C4-2B (cell line): Measurements from ENCODE around the gene USB1.
A peak's percentile ranks its signal among the peaks of the same experiment; 100 is the strongest.

Experiments used
- H3K27ac ChIP-seq: fragments of 450-650 bp; 2 replicates; pipeline ENCODE4 v1.5.1; 2017
- ZFX ChIP-seq: fragments of 450-650 bp; IDR thresholded peaks from 2 replicates; pipeline ENCODE4 v1.6.1; 2017
- TF ChIP-seq, protein P1 (sequence below): fragments of 450-650 bp; conservative IDR thresholded peaks from 2 replicates; pipeline ENCODE4 v1.5.1; 2017; ENCODE audit warnings: mild to moderate bottlenecking

USB1 gene

DNA sequence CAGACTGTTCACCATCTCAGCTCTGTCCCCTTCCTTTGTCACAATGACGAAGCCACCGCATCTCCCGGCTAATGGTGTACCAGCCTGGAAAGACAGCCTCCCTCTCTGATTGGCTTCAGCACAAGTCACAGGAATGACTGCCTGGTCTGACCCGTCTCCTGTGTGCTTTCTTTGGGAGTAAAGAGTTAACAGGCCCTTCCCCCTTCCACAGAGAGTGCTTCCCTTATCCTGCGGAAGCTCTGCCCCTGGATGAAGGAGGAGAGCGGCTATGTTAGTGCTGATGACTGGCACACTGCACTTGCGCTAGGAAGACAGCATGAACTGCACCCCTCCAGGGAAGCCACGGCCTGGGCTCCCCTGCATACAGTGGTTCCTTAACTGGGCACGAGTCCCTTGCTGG lies 11.3 kb downstream of the USB1 start:
- TF ChIP-seq, protein P1, sequence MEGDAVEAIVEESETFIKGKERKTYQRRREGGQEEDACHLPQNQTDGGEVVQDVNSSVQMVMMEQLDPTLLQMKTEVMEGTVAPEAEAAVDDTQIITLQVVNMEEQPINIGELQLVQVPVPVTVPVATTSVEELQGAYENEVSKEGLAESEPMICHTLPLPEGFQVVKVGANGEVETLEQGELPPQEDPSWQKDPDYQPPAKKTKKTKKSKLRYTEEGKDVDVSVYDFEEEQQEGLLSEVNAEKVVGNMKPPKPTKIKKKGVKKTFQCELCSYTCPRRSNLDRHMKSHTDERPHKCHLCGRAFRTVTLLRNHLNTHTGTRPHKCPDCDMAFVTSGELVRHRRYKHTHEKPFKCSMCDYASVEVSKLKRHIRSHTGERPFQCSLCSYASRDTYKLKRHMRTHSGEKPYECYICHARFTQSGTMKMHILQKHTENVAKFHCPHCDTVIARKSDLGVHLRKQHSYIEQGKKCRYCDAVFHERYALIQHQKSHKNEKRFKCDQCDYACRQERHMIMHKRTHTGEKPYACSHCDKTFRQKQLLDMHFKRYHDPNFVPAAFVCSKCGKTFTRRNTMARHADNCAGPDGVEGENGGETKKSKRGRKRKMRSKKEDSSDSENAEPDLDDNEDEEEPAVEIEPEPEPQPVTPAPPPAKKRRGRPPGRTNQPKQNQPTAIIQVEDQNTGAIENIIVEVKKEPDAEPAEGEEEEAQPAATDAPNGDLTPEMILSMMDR: no peak
- no peak for TF ChIP-seq ZFX
- no peak overlapping the region for H3K27ac ChIP-seq

DNA sequence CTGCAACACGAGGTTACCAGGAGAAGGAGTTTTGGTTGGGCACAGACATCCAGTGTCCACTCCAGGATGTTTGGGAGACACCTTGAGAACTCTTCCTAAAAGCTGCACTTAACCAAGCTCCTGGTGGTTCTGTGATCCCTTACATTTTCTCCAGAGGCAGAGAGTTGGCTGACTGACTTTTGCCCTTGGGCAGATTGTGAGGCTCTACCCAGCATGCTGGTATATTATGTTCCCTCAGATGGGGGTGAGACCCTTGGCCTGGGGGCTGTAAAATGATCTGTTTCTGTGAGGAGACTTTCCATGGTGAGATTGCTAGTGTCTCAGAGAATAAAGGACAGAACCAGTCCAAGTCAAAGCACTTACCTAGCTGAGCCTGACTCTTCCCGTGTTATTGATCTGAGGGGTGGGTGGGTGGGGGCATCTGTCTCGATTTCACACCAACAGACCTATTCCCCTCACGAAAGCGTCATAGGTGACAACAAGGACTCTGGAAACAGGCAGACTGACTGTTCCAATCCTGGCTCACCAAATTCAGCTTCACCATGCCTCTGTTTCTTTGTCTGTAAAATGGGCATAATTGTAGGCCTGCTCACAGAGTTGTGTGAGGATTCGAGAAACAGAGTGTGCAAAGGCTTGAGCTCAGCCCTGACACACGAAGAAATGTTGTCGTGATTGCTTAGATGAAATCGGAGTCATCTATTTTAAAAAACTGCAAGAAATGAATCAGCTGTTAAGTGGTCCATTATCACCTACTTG lies 12.2 kb downstream of the USB1 start:
- TF ChIP-seq ZFX: no peak
- TF ChIP-seq, protein P1: no peak

DNA sequence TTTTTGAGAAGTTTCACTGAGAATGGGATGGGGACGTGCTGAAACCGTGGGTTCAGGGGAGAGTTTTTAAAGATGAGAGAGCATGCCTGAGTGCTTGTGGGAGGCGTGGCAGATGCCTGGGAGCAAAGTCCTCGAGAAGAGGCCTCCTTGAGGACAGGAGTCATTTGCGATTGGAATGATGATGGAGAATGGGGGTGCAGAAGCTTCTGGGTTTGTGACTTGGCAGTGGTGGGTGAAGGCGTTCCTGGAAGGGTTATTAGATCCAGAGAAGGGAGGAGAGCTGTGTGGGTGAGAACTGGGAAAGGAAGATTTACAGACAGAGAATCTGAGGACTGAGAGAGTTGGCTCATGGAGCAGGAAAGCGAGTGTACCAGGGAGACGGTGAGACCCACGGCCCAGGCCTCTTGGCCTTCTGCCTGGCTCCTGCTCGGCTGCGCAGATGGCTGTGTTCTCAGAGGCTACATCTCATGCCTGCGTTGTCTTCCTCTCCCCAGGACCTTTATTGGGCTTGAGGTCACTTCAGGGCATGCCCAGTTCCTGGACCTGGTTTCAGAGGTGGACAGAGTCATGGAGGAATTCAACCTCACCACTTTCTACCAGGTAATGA lies 15.7 kb downstream of the USB1 start:
- 0 out of 2 replicates have a peak overlapping the region, but pooled peaks have one; percentile 15 for H3K27ac ChIP-seq
- TF ChIP-seq, protein P1: no peak
- no peak for TF ChIP-seq ZFX

More for the DNA sequence above, 12.2 kb downstream of the USB1 start:
- no peak overlapping the region for H3K27ac ChIP-seq

DNA sequence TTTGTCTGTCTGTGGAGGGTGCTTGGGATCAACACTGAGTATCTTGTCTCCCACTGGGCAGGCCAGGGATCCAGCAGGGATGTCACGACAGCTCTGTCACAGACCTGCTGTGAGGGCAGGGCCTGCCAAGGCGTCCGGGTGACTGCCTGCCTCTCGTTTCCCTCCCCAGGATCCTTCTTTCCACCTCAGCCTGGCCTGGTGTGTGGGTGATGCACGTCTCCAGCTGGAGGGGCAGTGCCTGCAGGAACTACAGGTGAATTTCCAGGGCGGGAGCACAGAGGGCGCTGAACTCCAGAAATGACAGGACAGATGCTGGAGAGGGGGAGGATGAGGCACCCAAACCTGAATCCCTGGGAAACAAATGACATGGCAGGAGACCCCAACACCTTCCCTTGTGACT lies 17.6 kb downstream of the USB1 start:
- H3K27ac ChIP-seq: no peak overlapping the region
- TF ChIP-seq, protein P1: peak; percentile 17; the same call in 1 of the 2 replicates
- TF ChIP-seq ZFX: no peak

DNA sequence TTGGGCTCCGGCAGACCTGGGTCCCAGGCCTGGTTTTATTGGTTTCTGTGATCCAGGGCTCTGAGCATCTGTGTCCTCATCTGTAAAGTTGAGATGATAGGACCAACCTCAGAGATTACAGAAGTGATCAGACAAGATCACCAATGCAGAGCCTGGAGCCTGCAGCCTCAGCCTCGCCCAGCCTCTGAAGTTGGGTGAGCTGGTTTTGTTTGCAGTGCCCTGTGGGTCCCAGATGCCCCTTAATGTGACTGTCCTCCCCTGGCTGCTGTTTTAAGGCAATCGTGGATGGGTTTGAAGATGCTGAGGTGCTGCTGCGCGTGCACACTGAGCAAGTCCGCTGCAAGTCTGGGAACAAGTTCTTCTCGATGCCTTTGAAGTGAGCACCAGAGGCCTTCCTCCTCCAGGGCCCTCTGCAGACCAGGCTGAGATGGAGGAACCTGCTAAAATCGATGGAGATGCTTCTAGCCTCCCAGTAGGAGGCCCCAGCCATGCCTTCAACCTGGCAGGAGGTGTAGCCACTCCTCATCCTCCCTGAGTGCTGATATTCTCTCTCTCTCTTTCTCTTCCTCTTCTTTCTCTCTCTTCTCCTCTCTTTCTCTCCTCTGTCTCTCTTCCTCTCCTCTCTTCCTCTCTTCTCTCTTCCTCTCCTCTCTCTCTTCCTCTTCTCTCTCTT lies 18.8 kb downstream of the USB1 start:
- TF ChIP-seq, protein P1: no peak
- no peak for TF ChIP-seq ZFX
- H3K27ac ChIP-seq: no peak overlapping the region

DNA sequence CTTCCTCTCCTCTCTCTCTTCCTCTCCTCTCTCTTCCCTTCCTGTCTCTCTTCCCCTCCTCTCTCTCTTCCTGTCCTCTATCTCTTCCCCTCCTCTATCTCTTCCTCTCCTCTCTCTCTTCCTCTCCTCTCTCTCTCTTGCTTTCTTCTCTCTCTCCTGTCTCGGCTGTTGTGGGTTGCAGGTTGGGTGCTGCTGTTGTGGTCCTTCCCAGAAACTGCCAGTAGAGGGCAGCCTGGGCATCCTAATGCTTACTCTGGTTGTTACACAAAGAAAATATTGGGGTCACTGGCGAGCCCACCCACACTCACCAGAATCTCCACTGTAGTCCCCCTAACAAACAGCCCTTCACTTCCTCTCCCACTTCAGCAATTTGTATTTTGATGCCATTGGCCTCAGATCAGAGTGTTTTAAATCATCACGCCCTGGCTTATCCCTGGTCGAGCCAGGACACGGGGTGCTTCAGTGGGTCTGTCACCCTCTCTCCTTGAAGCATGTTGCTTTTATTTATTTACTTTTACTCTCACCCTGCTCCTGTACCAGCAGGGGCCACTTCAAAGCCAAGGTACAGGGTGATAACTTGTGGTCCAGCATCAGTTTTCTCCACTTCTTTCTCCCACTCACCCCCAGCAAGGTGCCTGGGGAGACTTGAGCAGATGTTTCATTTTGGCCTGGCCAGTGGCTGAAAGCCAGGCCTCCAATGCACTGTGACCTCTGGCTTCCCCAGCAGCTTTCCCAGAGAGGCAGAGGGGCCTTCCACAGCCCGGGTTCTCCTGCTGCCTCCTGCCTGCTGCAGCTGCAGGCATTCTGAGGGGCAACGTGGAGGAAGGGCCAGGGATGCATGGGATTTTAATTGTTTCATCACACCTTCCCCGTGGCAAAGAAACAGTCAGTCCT lies 19.7 kb downstream of the USB1 start:
- peak overlapping the region; percentile 98 for H3K27ac ChIP-seq
- TF ChIP-seq, protein P1: peak; percentile 87
- no peak for TF ChIP-seq ZFX
